ENCODE data around the gene TMEM163. TPM values are rescaled to one million over a fixed set of nuclear protein-coding genes. Genes with fewer than 3 reads are reported as not detected.

TMEM163 gene
- total RNA-seq, 2 donors from 2014 or later, result 16.2 to 27.5 TPM

DNA sequence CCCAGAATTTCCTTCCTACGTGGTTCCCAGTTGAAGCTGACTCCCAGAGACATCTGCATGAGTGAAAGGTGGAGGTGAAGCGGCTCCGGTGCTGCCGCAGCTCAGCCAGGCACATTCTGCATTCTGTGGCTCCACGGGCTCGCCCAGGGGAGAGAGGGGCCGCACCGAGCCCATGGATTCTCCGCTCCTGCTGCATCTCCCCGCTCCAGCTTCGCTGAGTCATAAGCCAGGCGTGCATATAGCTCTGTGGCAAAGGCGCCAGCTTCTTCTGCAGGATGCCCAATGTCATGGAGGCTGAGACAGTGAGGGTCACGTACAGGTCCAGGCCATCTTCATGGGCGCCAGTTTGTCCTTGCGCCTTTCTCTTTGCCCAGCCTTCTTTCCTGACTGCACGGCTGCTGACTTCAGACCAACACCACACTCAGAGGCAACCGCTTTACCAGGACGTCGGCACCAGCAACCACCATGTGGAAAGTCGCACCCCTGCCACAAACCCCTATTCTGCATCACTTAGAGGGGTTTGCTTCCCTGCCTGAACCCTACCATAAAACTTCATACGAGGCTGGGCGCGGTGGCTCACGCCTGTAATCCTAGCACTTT, 249.2 kb downstream of the TMEM163 start:
- Histone ChIP-seq H3K27ac (no peak overlapping the region), H3K36me3 (replicated peaks in 1 of 2; ENCODE audit: insufficient read depth in 1 of 2, low read depth in 2 of 2) (no peaks in the 10 kb centered on the region), H3K4me3 (no peak overlapping the region), H3K27me3 (no peaks in the 10 kb centered on the region), H3K9me3 (peaks cover 0 to 4% (median 0%) of the 10 kb centered on the region in 3 donors), H3K4me1 (peaks cover 9% of the 10 kb centered on the region)
- intact Hi-C loops (cut with DNase I), result no loop called here
- ATAC-seq, result no peak
- no peak for DNase-seq
- TF ChIP-seq POLR2A (IDR thresholded peaks at IDR 0.05), result no peak
- TF ChIP-seq, protein P1, sequence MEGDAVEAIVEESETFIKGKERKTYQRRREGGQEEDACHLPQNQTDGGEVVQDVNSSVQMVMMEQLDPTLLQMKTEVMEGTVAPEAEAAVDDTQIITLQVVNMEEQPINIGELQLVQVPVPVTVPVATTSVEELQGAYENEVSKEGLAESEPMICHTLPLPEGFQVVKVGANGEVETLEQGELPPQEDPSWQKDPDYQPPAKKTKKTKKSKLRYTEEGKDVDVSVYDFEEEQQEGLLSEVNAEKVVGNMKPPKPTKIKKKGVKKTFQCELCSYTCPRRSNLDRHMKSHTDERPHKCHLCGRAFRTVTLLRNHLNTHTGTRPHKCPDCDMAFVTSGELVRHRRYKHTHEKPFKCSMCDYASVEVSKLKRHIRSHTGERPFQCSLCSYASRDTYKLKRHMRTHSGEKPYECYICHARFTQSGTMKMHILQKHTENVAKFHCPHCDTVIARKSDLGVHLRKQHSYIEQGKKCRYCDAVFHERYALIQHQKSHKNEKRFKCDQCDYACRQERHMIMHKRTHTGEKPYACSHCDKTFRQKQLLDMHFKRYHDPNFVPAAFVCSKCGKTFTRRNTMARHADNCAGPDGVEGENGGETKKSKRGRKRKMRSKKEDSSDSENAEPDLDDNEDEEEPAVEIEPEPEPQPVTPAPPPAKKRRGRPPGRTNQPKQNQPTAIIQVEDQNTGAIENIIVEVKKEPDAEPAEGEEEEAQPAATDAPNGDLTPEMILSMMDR (IDR thresholded peaks at IDR 0.05), result no peak
- 93 to 97% methylated on average over 23 to 25 of the region's 25 CpGs for WGBS, 2 donors

DNA sequence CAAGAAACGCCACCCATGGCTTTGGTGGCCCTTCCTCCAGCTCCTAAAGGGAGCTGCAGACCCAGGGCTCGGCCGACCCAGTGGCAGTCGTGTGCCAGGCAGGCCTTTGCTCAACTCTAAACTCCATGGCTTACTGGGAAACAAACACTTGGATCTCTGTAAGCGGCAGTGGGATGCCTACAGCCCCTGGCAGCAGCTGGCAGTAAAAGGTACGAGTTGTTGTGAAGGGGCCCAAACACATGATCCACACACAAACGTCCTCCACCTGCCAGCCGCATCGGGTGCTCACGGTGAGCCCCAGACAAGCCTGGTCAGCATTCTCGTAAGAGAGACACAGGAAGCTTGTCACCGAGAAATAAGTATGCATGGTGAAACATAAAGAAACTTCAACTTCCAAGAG, 250.0 kb downstream of the TMEM163 start:
- ATAC-seq (no peak), DNase-seq (no peak)
- Histone ChIP-seq H3K27ac (no peak overlapping the region), H3K4me3 (no peak overlapping the region), H3K36me3 (replicated peaks in 1 of 2; ENCODE audit: insufficient read depth in 1 of 2, low read depth in 2 of 2) (no peaks in the 10 kb centered on the region), H3K4me1 (peaks cover 9% of the 10 kb centered on the region), H3K27me3 (no peaks in the 10 kb centered on the region), H3K9me3 (peaks cover 0 to 4% (median 0%) of the 10 kb centered on the region in 3 donors)
- no peak for TF ChIP-seq POLR2A (IDR thresholded peaks at IDR 0.05)
- TF ChIP-seq, protein P1 (IDR thresholded peaks at IDR 0.05), result no peak
- WGBS, 2 donors, result 91 to 97% methylated on average over 5 to 12 of the region's 12 CpGs
- intact Hi-C loops (cut with DNase I), result no loop called here

DNA sequence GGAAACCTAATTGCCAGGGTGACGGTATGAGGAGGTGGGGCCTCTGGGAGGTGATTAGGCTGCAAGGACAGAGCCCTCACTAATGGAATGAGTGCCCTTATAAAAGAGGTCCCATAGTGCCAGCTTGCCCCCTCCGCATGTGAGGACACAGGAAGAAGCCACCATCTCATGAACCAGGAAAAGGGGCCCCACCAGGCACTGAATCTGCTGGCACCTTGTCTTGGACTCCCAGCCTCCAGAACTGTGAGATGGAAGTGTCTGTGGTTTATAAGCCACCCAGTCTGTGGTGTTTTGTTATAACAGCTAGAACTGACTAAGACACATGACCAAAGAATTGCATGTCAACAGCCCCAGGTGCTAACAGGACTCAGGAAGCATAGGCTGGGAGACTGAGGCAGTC, 250.6 kb downstream of the TMEM163 start:
- 85 to 93% methylated on average over 2 of the region's 2 CpGs for WGBS, 2 donors
- intact Hi-C loops (cut with DNase I), result no loop called here
- H3K27ac ChIP-seq, result no peak overlapping the region
- ATAC-seq (no peak), DNase-seq (no peak)
- H3K36me3 ChIP-seq (replicated peaks in 1 of 2; ENCODE audit: insufficient read depth in 1 of 2, low read depth in 2 of 2), result no peaks in the 10 kb centered on the region
- no peak for TF ChIP-seq POLR2A (IDR thresholded peaks at IDR 0.05)
- TF ChIP-seq, protein P1 (IDR thresholded peaks at IDR 0.05), result no peak
- H3K4me1 ChIP-seq, result peaks cover 9% of the 10 kb centered on the region
- H3K27me3 ChIP-seq, result no peaks in the 10 kb centered on the region
- peaks cover 0 to 4% (median 0%) of the 10 kb centered on the region in 3 donors for H3K9me3 ChIP-seq
- H3K4me3 ChIP-seq, result no peak overlapping the region

DNA sequence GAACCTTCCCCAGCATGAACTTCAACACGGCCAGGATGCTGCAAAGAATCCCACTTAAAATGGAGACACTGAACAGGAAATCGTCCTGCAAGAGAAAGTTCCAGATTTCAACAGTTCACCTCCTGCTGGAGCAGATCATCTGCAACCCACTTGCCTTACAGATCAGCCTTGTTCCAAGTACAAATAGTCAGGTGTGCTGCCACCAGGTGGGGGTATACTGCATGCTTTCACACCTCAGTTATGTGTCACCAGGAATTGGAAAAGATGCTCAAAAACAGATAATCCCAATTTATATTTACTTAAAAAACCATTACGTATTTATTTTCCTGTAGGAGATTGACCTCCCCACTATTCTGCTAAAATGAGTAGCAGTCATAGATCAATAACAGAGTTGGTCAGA, 252.7 kb downstream of the TMEM163 start:
- intact Hi-C loops (cut with DNase I), result no loop called here

More for the DNA sequence above, 252.7 kb downstream of the TMEM163 start:
- ATAC-seq (peak; percentile 46), DNase-seq (peak; percentile 50 to 66 (median 58))
- H3K27me3 ChIP-seq, result no peaks in the 10 kb centered on the region
- 40 to 55% methylated on average over 3 of the region's 3 CpGs for WGBS, 2 donors
- no peaks in the 10 kb centered on the region for H3K36me3 ChIP-seq (replicated peaks in 1 of 2; ENCODE audit: insufficient read depth in 1 of 2, low read depth in 2 of 2)
- no peak overlapping the region for H3K4me3 ChIP-seq
- H3K9me3 ChIP-seq, result no peaks in the 10 kb centered on the region
- TF ChIP-seq, protein P1 (IDR thresholded peaks at IDR 0.05), result peak in 5 of 7 experiments; percentile 34 to 54 (median 45)
- no peak for TF ChIP-seq POLR2A (IDR thresholded peaks at IDR 0.05)
- H3K27ac ChIP-seq, result peak overlapping the region in 2 of 4 donors; percentile 58 to 60
- peaks cover 9% of the 10 kb centered on the region for H3K4me1 ChIP-seq

All from body of pancreas (tissue), 4 donors.